Stimulated activated naive CD8-positive, alpha-beta T cell treated with anti-CD3 and anti-CD28 coated beads, Interleukin-15, Interleukin-2, amounts not matched to agents 100 U/mL and 50 U/mL, for 24 hours (primary cell): ENCODE measurements around the gene AP4S1.

Experiments used
- ATAC-seq: fragments of 150-1000 bp; cut with Tn5 transposase; one replicate; pipeline ENCODE4 v1.10.0; 2021
- DNase-seq: peaks from one replicate; pipeline ENCODE4 v3.0.0; 2021

The AP4S1 gene

DNA sequence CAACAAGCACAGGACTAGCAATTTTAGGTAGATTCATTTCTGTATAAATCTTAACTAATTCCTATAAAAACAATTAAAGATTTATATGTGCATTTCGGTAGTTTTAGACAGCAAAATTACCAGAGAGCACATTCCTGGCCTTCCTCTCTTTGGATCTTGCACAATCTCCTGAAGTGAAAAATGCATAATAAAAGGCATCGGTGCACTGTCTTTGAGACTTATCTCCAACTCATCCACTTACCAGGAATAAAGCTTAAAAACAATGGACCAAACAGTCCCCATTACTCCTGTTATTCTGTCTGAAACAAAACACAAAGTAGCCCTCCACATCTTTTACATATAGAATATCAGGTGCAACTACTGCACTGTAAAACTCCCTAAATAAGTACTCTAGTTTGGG lies 112.9 kb downstream of the AP4S1 start:
- DNase-seq: no peak
- no peak for ATAC-seq

DNA sequence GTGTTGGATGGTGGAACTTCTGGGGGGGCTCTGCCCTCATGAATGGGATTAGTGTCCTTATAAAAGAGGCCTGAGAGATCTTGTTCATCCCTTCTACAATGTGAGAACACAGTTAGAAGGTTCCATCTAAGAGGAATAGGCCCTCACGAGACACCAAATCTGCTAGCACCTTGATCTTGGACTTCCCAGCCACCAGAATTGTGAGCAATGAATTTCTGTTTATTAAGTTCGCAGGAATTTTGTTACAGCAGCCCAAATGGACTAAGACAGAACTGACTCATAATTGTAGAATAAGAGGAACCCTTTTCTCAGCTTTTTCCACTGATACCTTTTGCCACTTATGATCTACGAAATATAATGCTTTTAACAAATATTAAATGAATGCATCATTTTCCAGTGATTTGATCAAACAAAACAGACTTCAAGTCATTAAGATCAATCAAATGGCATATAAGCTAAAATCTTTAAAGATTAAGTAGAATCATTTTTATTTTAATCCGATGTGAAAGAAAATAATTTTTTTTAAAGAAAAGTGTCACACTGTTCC lies 113.9 kb downstream of the AP4S1 start:
- ATAC-seq (no peak), DNase-seq (no peak)

DNA sequence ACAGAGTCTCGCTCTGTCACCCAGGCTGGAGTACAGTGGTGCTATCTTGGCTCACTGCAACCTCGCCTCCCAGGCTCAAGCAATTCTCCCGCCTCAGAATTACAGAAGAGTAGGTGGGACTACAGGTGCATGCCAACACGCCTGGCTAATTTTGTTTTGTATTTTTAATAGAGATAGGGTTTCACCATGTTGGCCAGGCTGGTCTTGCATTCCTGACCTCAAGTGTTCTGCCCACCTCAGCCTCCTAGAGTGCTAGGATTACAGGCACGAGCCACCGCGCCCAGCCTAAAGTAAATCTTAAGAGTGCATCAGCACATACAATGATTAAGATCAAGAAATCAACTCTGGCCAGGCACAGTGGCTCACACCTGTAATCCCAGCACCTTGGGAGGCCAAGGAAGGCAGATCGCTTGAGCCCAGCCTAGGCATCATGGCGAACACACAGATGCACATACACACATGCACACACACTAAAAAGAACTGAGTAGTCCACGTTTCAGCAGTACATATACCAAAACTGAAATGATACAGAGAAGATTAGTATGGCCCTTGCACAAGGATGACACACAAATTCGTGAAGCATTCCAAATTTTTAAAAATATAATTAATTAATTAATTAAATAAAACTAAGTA lies 117.1 kb downstream of the AP4S1 start:
- DNase-seq (no peak), ATAC-seq (no peak)
